HL-60 (cell line): ENCODE results near the gene CASP12.
A peak's percentile ranks its signal among the peaks of the same experiment; 100 is the strongest.

Experiments
- GABPA ChIP-seq: IDR thresholded peaks from 2 replicates; pipeline ENCODE4 v1.6.1; 2012; ENCODE audit warnings: low read depth
- POLR2AphosphoS5 ChIP-seq: IDR thresholded peaks from 2 replicates; pipeline ENCODE4 v1.6.1; 2012; ENCODE audit warnings: low read depth
- SPI1 ChIP-seq: IDR thresholded peaks from 2 replicates; pipeline ENCODE4 v1.6.1; 2012; ENCODE audit warnings: low read depth, mild to moderate bottlenecking, borderline replicate concordance
- TF ChIP-seq, protein P1 (sequence below): IDR thresholded peaks from one replicate; pipeline ENCODE4 v1.5.1; 2011; ENCODE audit warnings: low read length, control low read depth, inconsistent platforms; ENCODE audit not compliant: insufficient read depth
- TF ChIP-seq, protein P2 (sequence below): IDR thresholded peaks from 2 replicates; pipeline ENCODE4 v1.6.1; 2012; ENCODE audit warnings: low read depth; ENCODE audit not compliant: insufficient replicate concordance

DNA sequence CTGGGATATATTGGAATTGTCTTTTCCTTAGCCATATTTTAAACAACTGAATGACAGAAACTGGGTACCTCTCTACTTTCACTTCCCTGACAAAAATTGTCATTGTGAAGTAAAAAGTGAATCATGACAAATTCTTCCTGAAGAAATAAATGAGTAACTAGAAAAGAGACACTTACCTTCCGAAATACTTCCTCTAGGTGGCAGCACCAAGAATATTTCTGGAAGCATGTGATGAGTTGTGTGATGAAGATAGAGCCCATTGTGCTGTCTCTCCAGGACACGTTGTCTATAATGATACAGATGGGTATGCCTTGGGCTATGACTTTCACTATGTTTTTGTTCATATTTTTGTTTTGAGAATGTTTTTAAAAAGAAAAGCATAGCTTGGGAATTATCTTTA lies 48.6 kb upstream of the CASP12 start:
- TF ChIP-seq, protein P1, sequence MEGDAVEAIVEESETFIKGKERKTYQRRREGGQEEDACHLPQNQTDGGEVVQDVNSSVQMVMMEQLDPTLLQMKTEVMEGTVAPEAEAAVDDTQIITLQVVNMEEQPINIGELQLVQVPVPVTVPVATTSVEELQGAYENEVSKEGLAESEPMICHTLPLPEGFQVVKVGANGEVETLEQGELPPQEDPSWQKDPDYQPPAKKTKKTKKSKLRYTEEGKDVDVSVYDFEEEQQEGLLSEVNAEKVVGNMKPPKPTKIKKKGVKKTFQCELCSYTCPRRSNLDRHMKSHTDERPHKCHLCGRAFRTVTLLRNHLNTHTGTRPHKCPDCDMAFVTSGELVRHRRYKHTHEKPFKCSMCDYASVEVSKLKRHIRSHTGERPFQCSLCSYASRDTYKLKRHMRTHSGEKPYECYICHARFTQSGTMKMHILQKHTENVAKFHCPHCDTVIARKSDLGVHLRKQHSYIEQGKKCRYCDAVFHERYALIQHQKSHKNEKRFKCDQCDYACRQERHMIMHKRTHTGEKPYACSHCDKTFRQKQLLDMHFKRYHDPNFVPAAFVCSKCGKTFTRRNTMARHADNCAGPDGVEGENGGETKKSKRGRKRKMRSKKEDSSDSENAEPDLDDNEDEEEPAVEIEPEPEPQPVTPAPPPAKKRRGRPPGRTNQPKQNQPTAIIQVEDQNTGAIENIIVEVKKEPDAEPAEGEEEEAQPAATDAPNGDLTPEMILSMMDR: peak; percentile 10
- TF ChIP-seq GABPA (no peak), POLR2AphosphoS5 (no peak), SPI1 (no peak)
- TF ChIP-seq, protein P2, sequence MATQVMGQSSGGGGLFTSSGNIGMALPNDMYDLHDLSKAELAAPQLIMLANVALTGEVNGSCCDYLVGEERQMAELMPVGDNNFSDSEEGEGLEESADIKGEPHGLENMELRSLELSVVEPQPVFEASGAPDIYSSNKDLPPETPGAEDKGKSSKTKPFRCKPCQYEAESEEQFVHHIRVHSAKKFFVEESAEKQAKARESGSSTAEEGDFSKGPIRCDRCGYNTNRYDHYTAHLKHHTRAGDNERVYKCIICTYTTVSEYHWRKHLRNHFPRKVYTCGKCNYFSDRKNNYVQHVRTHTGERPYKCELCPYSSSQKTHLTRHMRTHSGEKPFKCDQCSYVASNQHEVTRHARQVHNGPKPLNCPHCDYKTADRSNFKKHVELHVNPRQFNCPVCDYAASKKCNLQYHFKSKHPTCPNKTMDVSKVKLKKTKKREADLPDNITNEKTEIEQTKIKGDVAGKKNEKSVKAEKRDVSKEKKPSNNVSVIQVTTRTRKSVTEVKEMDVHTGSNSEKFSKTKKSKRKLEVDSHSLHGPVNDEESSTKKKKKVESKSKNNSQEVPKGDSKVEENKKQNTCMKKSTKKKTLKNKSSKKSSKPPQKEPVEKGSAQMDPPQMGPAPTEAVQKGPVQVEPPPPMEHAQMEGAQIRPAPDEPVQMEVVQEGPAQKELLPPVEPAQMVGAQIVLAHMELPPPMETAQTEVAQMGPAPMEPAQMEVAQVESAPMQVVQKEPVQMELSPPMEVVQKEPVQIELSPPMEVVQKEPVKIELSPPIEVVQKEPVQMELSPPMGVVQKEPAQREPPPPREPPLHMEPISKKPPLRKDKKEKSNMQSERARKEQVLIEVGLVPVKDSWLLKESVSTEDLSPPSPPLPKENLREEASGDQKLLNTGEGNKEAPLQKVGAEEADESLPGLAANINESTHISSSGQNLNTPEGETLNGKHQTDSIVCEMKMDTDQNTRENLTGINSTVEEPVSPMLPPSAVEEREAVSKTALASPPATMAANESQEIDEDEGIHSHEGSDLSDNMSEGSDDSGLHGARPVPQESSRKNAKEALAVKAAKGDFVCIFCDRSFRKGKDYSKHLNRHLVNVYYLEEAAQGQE: no peak
